Fibroblast of skin of right biceps (primary cell): ENCODE measurements around the gene MRPL45.
A peak's percentile ranks its signal among the peaks of the same experiment; 100 is the strongest.

ENCODE experiments used
- DNase-seq: peaks from one replicate; pipeline ENCODE4 v3.0.0-alpha.2; 2013

Gene MRPL45

GRCh38 chr17:38349097-38349730 is 52.2 kb downstream of the MRPL45 start:
- DNase-seq, result peak; percentile 76

GRCh38 chr17:38350035-38350434 is 53.1 kb downstream of the MRPL45 start:
- DNase-seq, result no peak

GRCh38 chr17:38351412-38352222 is 54.6 kb downstream of the MRPL45 start, which contains the start of gene SOCS7:
Gene SOCS7 (plus strand): TSS chr17:38351844. CDS start chr17:38352053, 209 bp downstream.
- DNase-seq, result peak; percentile 95

DNA sequence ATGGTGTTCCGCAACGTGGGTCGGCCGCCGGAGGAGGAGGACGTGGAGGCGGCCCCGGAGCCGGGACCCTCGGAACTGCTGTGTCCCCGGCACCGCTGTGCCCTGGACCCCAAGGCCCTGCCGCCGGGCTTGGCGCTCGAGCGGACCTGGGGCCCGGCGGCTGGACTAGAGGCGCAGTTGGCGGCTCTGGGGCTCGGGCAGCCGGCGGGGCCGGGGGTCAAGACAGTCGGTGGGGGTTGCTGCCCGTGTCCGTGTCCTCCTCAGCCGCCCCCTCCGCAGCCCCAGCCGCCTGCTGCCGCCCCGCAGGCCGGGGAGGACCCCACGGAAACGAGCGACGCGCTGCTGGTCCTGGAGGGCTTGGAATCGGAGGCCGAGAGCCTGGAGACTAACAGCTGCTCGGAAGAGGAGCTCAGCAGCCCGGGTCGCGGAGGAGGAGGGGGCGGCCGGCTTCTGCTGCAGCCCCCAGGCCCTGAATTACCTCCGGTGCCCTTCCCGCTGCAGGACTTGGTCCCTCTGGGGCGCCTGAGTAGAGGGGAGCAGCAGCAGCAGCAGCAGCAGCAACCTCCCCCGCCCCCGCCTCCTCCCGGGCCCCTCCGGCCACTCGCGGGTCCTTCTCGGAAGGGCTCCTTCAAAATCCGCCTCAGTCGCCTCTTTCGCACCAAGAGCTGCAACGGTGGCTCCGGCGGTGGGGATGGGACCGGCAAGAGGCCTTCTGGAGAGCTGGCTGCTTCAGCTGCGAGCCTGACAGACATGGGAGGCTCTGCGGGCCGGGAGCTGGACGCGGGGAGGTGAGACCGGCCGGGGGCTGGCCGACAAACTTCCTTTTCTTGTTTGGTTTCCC is 55.5 kb downstream of the MRPL45 start:
- no peak for DNase-seq

- no peak for DNase-seq
Observed at GRCh38 chr17:38353086-38353604, 56.2 kb downstream of the MRPL45 start.

DNA sequence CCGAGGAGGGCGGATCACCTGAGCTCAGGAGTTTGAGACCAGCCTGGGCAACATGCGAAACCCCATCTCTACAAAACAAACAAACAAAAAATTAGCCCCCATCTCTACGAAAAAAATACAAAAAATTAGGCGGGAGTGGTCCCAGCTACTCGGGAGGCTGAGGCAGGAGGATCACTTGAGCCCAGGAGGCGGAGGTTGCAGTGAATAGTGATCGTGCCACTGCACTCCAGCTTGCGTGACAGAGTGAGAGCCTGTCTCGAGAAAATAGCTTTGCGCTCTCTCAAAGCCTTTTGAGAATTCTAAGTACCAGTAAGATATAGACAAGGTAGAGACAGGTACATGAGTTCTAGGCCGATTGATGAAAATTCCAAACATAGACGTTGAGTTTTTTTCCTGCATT is 56.7 kb downstream of the MRPL45 start:
- DNase-seq, result no peak

- DNase-seq, result no peak
Observed at GRCh38 chr17:38354466-38354865, 57.5 kb downstream of the MRPL45 start.

DNA sequence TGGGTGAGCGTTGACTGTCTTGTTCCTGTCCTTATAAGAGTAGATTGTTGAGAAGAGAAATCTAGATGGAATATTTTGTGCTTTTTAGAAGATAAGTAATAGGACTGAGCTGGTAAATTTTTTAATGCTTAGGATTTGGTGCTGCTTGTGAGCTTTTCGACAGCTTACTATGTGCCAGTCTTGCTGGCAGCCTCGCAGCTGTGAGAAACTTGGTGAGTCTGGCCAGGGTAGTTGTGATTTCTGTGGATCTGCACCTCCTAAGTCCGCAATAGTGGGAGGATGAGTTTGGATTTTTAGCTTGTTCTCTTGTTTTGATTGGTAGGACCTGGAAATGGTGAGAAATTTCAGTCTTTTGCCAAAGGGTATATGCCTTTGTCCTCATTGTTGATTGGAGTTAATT is 58.3 kb downstream of the MRPL45 start:
- no peak for DNase-seq

- no peak for DNase-seq
Observed at GRCh38 chr17:38357486-38358123, 60.6 kb downstream of the MRPL45 start.

DNA sequence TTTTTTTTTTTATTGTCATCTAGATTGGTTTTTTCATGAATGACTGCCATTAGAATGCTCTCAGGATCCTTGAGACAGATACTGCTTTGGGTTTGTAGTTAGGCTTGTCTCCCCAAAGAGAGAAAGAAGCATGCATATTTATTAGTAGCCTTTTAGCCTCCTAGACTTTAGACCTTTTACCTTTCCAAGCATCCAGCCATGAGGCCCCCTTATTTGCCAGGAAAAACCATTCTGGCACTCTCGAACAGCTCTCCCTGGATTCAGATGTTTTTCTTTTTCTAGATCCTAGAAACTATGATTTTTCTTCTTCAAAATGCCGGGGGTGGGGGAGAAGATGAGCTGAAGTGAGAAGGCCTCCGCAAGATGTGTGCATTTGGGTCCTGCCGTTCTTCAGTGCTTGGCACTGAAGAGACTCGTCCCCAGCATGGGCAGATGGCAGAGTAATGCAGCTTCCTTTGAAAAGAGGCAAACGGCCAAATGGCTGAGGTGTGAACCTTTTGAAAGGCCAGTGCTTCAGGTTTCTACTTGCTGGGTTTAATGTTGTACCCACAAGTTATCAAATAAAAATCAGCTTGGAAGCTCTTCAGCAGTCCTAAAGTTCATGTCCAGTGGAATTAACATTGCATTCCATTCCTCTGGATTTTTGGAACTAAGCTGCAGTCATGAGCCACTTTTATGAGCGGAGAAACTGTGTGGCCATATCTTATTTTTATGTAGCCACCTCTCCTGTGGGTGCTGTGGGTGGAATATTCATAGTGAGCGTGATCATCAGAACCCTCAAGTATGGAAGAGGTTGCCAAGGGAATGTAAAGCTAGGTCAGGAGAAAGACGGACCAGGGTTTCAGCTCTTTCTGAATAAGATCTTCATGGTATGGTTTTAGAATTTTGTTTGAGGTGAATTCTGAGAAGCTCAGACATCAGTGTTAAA is 61.9 kb downstream of the MRPL45 start:
- no peak for DNase-seq

- DNase-seq, result peak; percentile 49
Observed at GRCh38 chr17:38361694-38362465, 64.9 kb downstream of the MRPL45 start.

GRCh38 chr17:38363016-38363415 is 66.0 kb downstream of the MRPL45 start:
- DNase-seq, result no peak

- DNase-seq, result no peak
Observed at GRCh38 chr17:38364741-38365140, 67.8 kb downstream of the MRPL45 start.

DNA sequence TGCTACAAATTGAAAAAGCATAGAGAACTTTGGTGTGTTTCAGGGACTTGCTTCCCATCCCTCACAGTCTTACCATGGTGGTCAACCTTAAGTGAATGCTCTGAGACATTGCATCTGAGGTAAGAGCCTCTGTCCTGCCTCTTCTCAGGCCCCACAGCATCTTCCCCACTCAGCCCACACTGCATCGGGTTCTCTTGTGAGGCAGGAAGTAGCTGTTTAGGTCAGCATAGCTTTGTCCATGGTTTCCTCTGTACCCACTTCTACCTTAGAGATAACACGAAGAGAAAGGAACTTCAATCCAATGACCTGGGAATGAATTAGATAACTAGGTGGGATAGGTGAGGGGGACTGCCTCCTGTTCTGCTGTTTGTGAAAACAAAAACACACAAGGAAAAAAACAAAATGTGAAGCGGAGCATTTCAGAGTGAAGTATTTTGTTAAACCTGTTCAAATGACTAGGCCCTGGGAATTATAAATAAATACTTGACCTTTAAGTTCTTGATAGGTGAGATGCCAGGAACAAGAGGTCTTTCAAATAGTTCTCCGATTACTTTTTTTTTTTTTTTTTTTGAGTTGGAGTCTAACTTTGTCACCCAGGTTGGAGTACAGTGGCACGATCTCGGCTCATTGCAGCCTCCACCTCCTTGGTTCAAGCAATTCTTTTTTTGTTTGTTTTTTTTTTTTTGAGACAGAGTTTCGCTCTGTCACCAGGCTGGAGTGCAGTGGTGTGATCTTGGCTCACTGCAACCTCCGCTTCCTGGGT is 72.3 kb downstream of the MRPL45 start:
- DNase-seq, result no peak
